Caco-2 (cell line): Measurements from ENCODE around the gene GLS. TPM values are rescaled to one million over a fixed set of nuclear protein-coding genes. Genes with fewer than 3 reads are reported as not detected.
"Not testable (repeated sequence)": the region's sequence is repeated elsewhere in the genome, so short reads cannot be mapped to it uniquely, and the experiment has no call there.

Experiments used
- BruUV-seq: library from RNA; stranded (reverse); fragments of 400-500 nt; replicated peaks from 2 replicates; lab custom pipeline; 2021; lab: Mats Ljungman, UMichigan
- CTCF ChIA-PET: fragments of 300-600 bp; sonication (Branson Sonifier 250); formaldehyde crosslinking; loops from one replicate; lab custom pipeline; 2022; ENCODE audit warnings: antibody characterized with exemption; lab: Charles Lee
- POLR2A ChIA-PET: fragments of 300-600 bp; sonication (Branson Sonifier 250); formaldehyde crosslinking; loops from one replicate; lab custom pipeline; 2022; ENCODE audit warnings: antibody characterized with exemption; lab: Charles Lee
- DNase-seq, 2 experiments: peaks; one replicate each; pipeline versions ENCODE4 v3.0.0 to v3.0.0-alpha.2; 2020 to 2022
- H3K27me3 ChIP-seq: replicated peaks from 2 replicates; pipeline ENCODE4 v1.6.0; 2011; ENCODE audit warnings: low read length; ENCODE audit not compliant: control insufficient read depth, insufficient read depth
- H3K36me3 ChIP-seq: 2 replicates; pipeline ENCODE4 v1.5.1; 2011; ENCODE audit warnings: low read length; ENCODE audit not compliant: control insufficient read depth, insufficient read depth
- H3K4me1 ChIP-seq: fragments of 250-450 bp; sonication (Bioruptor Pico); 2 replicates; pipeline ENCODE4 v1.5.1; 2020; ENCODE audit warnings: mild to moderate bottlenecking
- H3K4me3 ChIP-seq: 2 replicates; pipeline ENCODE4 v1.5.1; 2011; ENCODE audit warnings: low read depth, mild to moderate bottlenecking, control low read depth, low read length
- H3K9me3 ChIP-seq: fragments of 250-450 bp; sonication (Bioruptor Pico); 2 replicates; pipeline ENCODE4 v1.5.1; 2020; ENCODE audit warnings: mild to moderate bottlenecking, moderate library complexity
- H3K27ac Mint-ChIP-seq: one replicate; pipeline ENCODE4 v1.8.0; 2022; ENCODE audit warnings: mixed read lengths; ENCODE audit not compliant: unreplicated experiment
- H3K27me3 Mint-ChIP-seq: one replicate; pipeline ENCODE4 v1.8.0; 2022; ENCODE audit warnings: mixed read lengths; ENCODE audit not compliant: insufficient read depth, unreplicated experiment
- H3K36me3 Mint-ChIP-seq: one replicate; pipeline ENCODE4 v1.8.0; 2022; ENCODE audit warnings: mild to moderate bottlenecking, mixed read lengths; ENCODE audit not compliant: insufficient read depth, unreplicated experiment
- H3K4me1 Mint-ChIP-seq: one replicate; pipeline ENCODE4 v1.8.0; 2022; ENCODE audit warnings: low read depth, mixed read lengths; ENCODE audit not compliant: unreplicated experiment
- H3K4me3 Mint-ChIP-seq: one replicate; pipeline ENCODE4 v1.8.0; 2022; ENCODE audit warnings: mild to moderate bottlenecking, moderate library complexity, mixed read lengths; ENCODE audit not compliant: unreplicated experiment
- H3K9me3 Mint-ChIP-seq: one replicate; pipeline ENCODE4 v1.8.0; 2022; ENCODE audit warnings: mixed read lengths; ENCODE audit not compliant: unreplicated experiment
- CTCF ChIP-seq, 2 experiments: fragments of 200-600 bp in 1 of 2; IDR thresholded peaks; 1 replicate in 1 of 2; 2 replicates in 1 of 2; pipeline versions ENCODE4 v1.5.1 to v1.8.0; 2011 to 2022; ENCODE audit warnings: antibody characterized with exemption in 1 of 2, control low read depth in 1 of 2, inconsistent platforms in 1 of 2, low read depth in 1 of 2, low read length in 1 of 2, mild to moderate bottlenecking in 1 of 2, moderate library complexity in 1 of 2; ENCODE audit not compliant: insufficient read depth in 1 of 2, severe bottlenecking in 1 of 2, unreplicated experiment in 1 of 2
- intact Hi-C: fragments of 100-400 bp; cut with micrococcal nuclease; formaldehyde crosslinking; loops from one replicate; pipeline ENCODE4 v1.10.0; 2022; ENCODE audit not compliant: unreplicated experiment
- total RNA-seq: library from RNA; stranded (reverse); gene quantifications from 2 replicates; pipeline ENCODE4 v1.2.3, GENCODE V29; 2022

Gene GLS
- total RNA-seq, 1 experiment from 2014 or later, result 107 TPM

GRCh38 chr2:190881598-190882410, 1.2 kb downstream of the GLS start:
- Histone ChIP-seq H3K4me3 (peak overlapping the region; percentile 98), H3K27me3 (no peaks in the 10 kb centered on the region), H3K9me3 (no peaks in the 10 kb centered on the region), H3K36me3 (no peaks in the 10 kb centered on the region), H3K4me1 (peaks cover 12% of the 10 kb centered on the region)
- peak; percentile 63 to 73 for DNase-seq
- H3K4me3 Mint-ChIP-seq, result peak overlapping the region; percentile 97
- intact Hi-C loops, result loop anchor here (2.0 to 10.0 kb wide), 3 partner anchors 29 to 237 kb away; partner anchors contain the start of genes NAB1 and STAT1
- H3K27me3 Mint-ChIP-seq, result no peaks in the 10 kb centered on the region
- peaks cover 19% of the 10 kb centered on the region for H3K4me1 Mint-ChIP-seq
- TF ChIP-seq CTCF (IDR thresholded peaks at IDR 0.05; ENCODE audit: insufficient read depth in 1 of 2, low read depth in 1 of 2, low read length in 1 of 2, severe bottlenecking in 1 of 2, unreplicated experiment in 1 of 2), result no peak
- peaks cover 44% of the 10 kb centered on the region for H3K36me3 Mint-ChIP-seq
- H3K27ac Mint-ChIP-seq, result peak overlapping the region; percentile 94
- ChIA-PET CTCF (no interaction called here), POLR2A (interaction anchor here (0.6 to 2.6 kb wide), 6 partner anchors 10 to 201 kb away, joined by 3 to 10 read pairs (median 6); no protein-coding TSS in a partner anchor)
- H3K9me3 Mint-ChIP-seq, result no peaks in the 10 kb centered on the region
- BruUV-seq, result TSS peak; percentile 26

- POLR2A ChIA-PET, result interaction anchor here (0.6 to 2.6 kb wide), 4 partner anchors 9 to 201 kb away, joined by 3 to 10 read pairs (median 6); no protein-coding TSS in a partner anchor
- CTCF ChIA-PET, result no interaction called here
- H3K27me3 Mint-ChIP-seq, result no peaks in the 10 kb centered on the region
- peak overlapping the region; percentile 94 for H3K27ac Mint-ChIP-seq
- intact Hi-C loops, result loop anchor here (5.0 to 10.0 kb wide), 2 partner anchors 130 to 238 kb away; partner anchors contain the start of genes NAB1 and STAT1
- H3K36me3 ChIP-seq, result no peaks in the 10 kb centered on the region
- BruUV-seq, result no TSS peak
- H3K4me1 ChIP-seq, result peaks cover 12% of the 10 kb centered on the region
- peak overlapping the region; percentile 98 for H3K4me3 ChIP-seq
- H3K27me3 ChIP-seq, result no peaks in the 10 kb centered on the region
- H3K4me3 Mint-ChIP-seq, result peak overlapping the region; percentile 97
- H3K36me3 Mint-ChIP-seq, result peaks cover 44% of the 10 kb centered on the region
- H3K9me3 Mint-ChIP-seq, result no peaks in the 10 kb centered on the region
- TF ChIP-seq CTCF (IDR thresholded peaks at IDR 0.05; ENCODE audit: insufficient read depth in 1 of 2, low read depth in 1 of 2, low read length in 1 of 2, severe bottlenecking in 1 of 2, unreplicated experiment in 1 of 2), result no peak
- no peaks in the 10 kb centered on the region for H3K9me3 ChIP-seq
- H3K4me1 Mint-ChIP-seq, result peaks cover 19% of the 10 kb centered on the region
- DNase-seq, result no peak
Measured at GRCh38 chr2:190882411-190882766, 1.8 kb downstream of the GLS start.

- Mint-ChIP-seq H3K4me3 (peak overlapping the region; percentile 97), H3K27ac (peak overlapping the region; percentile 94), H3K9me3 (no peaks in the 10 kb centered on the region), H3K36me3 (peaks cover 44% of the 10 kb centered on the region), H3K27me3 (no peaks in the 10 kb centered on the region), H3K4me1 (peaks cover 19% of the 10 kb centered on the region)
- ChIA-PET POLR2A (no interaction called here), CTCF (no interaction called here)
- DNase-seq, result no peak
- Histone ChIP-seq H3K4me3 (peak overlapping the region; percentile 98), H3K9me3 (no peaks in the 10 kb centered on the region), H3K36me3 (no peaks in the 10 kb centered on the region), H3K27me3 (no peaks in the 10 kb centered on the region), H3K4me1 (peaks cover 12% of the 10 kb centered on the region)
- no peak for TF ChIP-seq CTCF (IDR thresholded peaks at IDR 0.05; ENCODE audit: insufficient read depth in 1 of 2, low read depth in 1 of 2, low read length in 1 of 2, severe bottlenecking in 1 of 2, unreplicated experiment in 1 of 2)
- intact Hi-C loops, result loop anchor here (5.0 to 10.0 kb wide), 2 partner anchors 129 to 238 kb away; partner anchors contain the start of genes NAB1 and STAT1
- no TSS peak for BruUV-seq
Measured at GRCh38 chr2:190882856-190883582, 2.4 kb downstream of the GLS start.

GRCh38 chr2:190885844-190886243, 5.2 kb downstream of the GLS start:
- H3K27me3 ChIP-seq, H3K9me3 Mint-ChIP-seq, BruUV-seq, H3K9me3 ChIP-seq, H3K36me3 ChIP-seq, POLR2A ChIA-PET, H3K4me3 Mint-ChIP-seq, H3K27me3 Mint-ChIP-seq, DNase-seq, H3K4me3 ChIP-seq, H3K27ac Mint-ChIP-seq, CTCF ChIA-PET: not testable (repeated sequence)
- peaks cover 25% of the 10 kb centered on the region for H3K4me1 Mint-ChIP-seq
- peaks cover 36% of the 10 kb centered on the region for H3K36me3 Mint-ChIP-seq
- intact Hi-C loops, result loop anchor here (10.0 kb wide), 1 partner anchor 241 kb away; the partner anchor contains the start of gene NAB1
- peaks cover 12% of the 10 kb centered on the region for H3K4me1 ChIP-seq
